ENCODE results near the gene MAGI2.

DNA sequence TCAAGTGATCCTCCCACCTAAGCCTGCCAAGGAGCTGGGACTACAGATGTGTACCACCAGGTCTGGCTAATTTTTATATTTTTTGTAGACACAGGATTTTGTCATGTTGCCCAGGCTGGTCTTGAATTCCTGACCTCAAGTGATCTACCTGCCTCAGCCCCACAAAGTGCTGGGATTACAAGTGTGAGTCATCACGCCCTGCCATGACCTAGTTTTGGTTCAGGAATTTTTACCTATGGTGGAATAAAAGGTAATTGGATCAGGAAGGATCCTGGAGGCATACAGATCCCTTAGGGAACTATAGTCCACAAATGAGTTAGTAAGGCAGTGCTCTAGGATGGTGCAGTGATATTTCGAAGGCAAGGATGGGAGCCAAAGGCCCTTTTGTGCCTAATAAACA lies 937.0 kb downstream of the MAGI2 start:
- TF ChIP-seq, protein P1, sequence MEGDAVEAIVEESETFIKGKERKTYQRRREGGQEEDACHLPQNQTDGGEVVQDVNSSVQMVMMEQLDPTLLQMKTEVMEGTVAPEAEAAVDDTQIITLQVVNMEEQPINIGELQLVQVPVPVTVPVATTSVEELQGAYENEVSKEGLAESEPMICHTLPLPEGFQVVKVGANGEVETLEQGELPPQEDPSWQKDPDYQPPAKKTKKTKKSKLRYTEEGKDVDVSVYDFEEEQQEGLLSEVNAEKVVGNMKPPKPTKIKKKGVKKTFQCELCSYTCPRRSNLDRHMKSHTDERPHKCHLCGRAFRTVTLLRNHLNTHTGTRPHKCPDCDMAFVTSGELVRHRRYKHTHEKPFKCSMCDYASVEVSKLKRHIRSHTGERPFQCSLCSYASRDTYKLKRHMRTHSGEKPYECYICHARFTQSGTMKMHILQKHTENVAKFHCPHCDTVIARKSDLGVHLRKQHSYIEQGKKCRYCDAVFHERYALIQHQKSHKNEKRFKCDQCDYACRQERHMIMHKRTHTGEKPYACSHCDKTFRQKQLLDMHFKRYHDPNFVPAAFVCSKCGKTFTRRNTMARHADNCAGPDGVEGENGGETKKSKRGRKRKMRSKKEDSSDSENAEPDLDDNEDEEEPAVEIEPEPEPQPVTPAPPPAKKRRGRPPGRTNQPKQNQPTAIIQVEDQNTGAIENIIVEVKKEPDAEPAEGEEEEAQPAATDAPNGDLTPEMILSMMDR (IDR thresholded peaks at IDR 0.05): no peak
- TF ChIP-seq POLR2A (IDR thresholded peaks at IDR 0.05): no peak
- no peak for TF ChIP-seq POLR2AphosphoS5 (IDR thresholded peaks at IDR 0.05)

Measured in breast epithelium (tissue), 3 donors.